Measurements from ENCODE around the gene TYK2. TPM values are rescaled to one million over a fixed set of nuclear protein-coding genes. Genes with fewer than 3 reads are reported as not detected.
"Not testable (repeated sequence)": the region's sequence is repeated elsewhere in the genome, so short reads cannot be mapped to it uniquely, and the experiment has no call there.

The TYK2 gene
- total RNA-seq, 1 donor from 2014 or later: 63.6 TPM

- DNase-seq: no peak
Measured at GRCh38 chr19:10407096-10407495, 26.7 kb upstream of the TYK2 start.

GRCh38 chr19:10406191-10406590 is 25.8 kb upstream of the TYK2 start:
- DNase-seq: no peak

- DNase-seq: no peak
Measured at GRCh38 chr19:10404888-10405820, 24.8 kb upstream of the TYK2 start.

GRCh38 chr19:10403137-10404021 is 23.0 kb upstream of the TYK2 start, which contains the start of gene CDC37:
CDC37 (minus strand) TSS chr19:10403542; CDS start chr19:10403479, 63 bp downstream.
- DNase-seq: peak; percentile 96

GRCh38 chr19:10402441-10403038 is 22.2 kb upstream of the TYK2 start:
- no peak for DNase-seq

GRCh38 chr19:10399878-10400277 is 19.5 kb upstream of the TYK2 start:
- DNase-seq: no peak

- not testable (repeated sequence) for DNase-seq
Measured at GRCh38 chr19:10399340-10399739, 19.0 kb upstream of the TYK2 start.

GRCh38 chr19:10398819-10399218 is 18.4 kb upstream of the TYK2 start:
- no peak for DNase-seq

GRCh38 chr19:10395917-10396316 is 15.5 kb upstream of the TYK2 start:
- no peak for DNase-seq

GRCh38 chr19:10395436-10395835 is 15.1 kb upstream of the TYK2 start:
- no peak for DNase-seq

- DNase-seq: no peak
Measured at GRCh38 chr19:10395003-10395402, 14.6 kb upstream of the TYK2 start.

GRCh38 chr19:10393137-10393536 is 12.8 kb upstream of the TYK2 start:
- DNase-seq: no peak

- DNase-seq: no peak
Measured at GRCh38 chr19:10392120-10392519, 11.7 kb upstream of the TYK2 start.

GRCh38 chr19:10390652-10391286 is 10.4 kb upstream of the TYK2 start:
- peak; percentile 21 for DNase-seq

GRCh38 chr19:10389863-10390262 is 9.5 kb upstream of the TYK2 start:
- DNase-seq: no peak

- DNase-seq: peak; percentile 80
Measured at GRCh38 chr19:10388957-10389356, 8.6 kb upstream of the TYK2 start.

- DNase-seq: no peak
Measured at GRCh38 chr19:10384580-10384979, 4.2 kb upstream of the TYK2 start.

GRCh38 chr19:10383223-10383499 is 2.8 kb upstream of the TYK2 start:
- DNase-seq: not testable (repeated sequence)

GRCh38 chr19:10379880-10380312 is 476 bp downstream of the TYK2 start:
- DNase-seq: no peak

- no peak for DNase-seq
Measured at GRCh38 chr19:10378124-10378523, 2.2 kb downstream of the TYK2 start.

- not testable (repeated sequence) for DNase-seq
Measured at GRCh38 chr19:10377140-10377640, 3.2 kb downstream of the TYK2 start.

GRCh38 chr19:10374931-10375330 is 5.4 kb downstream of the TYK2 start:
- no peak for DNase-seq
